Suppressor macrophage treated with lipopolysaccharide for 1 hour (primary cell): ENCODE results near the gene STEAP1B.
A peak's percentile ranks its signal among the peaks of the same experiment; 100 is the strongest.
"Not testable (repeated sequence)": the region's sequence is repeated elsewhere in the genome, so short reads cannot be mapped to it uniquely, and the experiment has no call there.

ENCODE experiments used
- DNase-seq, 3 donors: peaks; one replicate each; pipeline ENCODE4 v3.0.0-alpha.2; 2020 to 2022

The STEAP1B gene

GRCh38 chr7:22452142-22452959 is 47.6 kb downstream of the STEAP1B start:
- peak; percentile 29 to 57 (median 31) for DNase-seq

- DNase-seq, result peak in 1 of 3 donors; percentile 7
Observed at GRCh38 chr7:22450013-22450412, 50.0 kb downstream of the STEAP1B start.

GRCh38 chr7:22447762-22448161 is 52.2 kb downstream of the STEAP1B start:
- no peak for DNase-seq

GRCh38 chr7:22447008-22447407 is 53.0 kb downstream of the STEAP1B start:
- no peak for DNase-seq

GRCh38 chr7:22445853-22446252 is 54.1 kb downstream of the STEAP1B start:
- DNase-seq, result no peak

GRCh38 chr7:22445140-22445743 is 54.7 kb downstream of the STEAP1B start:
- peak in 1 of 3 donors; percentile 20 for DNase-seq

- DNase-seq, result peak; percentile 16 to 22 (median 21)
Observed at GRCh38 chr7:22444181-22444971, 55.6 kb downstream of the STEAP1B start.

GRCh38 chr7:22443370-22444180 is 56.4 kb downstream of the STEAP1B start:
- peak; percentile 25 to 58 (median 40) for DNase-seq

GRCh38 chr7:22442882-22443369 is 57.1 kb downstream of the STEAP1B start:
- no peak for DNase-seq

GRCh38 chr7:22442187-22442881 is 57.7 kb downstream of the STEAP1B start:
- DNase-seq, result no peak

- DNase-seq, result no peak
Observed at GRCh38 chr7:22441157-22441556, 58.8 kb downstream of the STEAP1B start.

GRCh38 chr7:22438994-22439393 is 61.0 kb downstream of the STEAP1B start:
- no peak for DNase-seq

GRCh38 chr7:22436552-22436951 is 63.4 kb downstream of the STEAP1B start:
- DNase-seq, result not testable (repeated sequence)

- no peak for DNase-seq
Observed at GRCh38 chr7:22435720-22436119, 64.3 kb downstream of the STEAP1B start.

- no peak for DNase-seq
Observed at GRCh38 chr7:22435105-22435504, 64.9 kb downstream of the STEAP1B start.

- DNase-seq, result no peak
Observed at GRCh38 chr7:22433710-22434460, 66.1 kb downstream of the STEAP1B start.

GRCh38 chr7:22433165-22433700 is 66.8 kb downstream of the STEAP1B start:
- DNase-seq, result not testable (repeated sequence)

GRCh38 chr7:22432203-22432718 is 67.7 kb downstream of the STEAP1B start:
- no peak for DNase-seq

GRCh38 chr7:22430457-22430856 is 69.5 kb downstream of the STEAP1B start:
- DNase-seq, result no peak

- DNase-seq, result no peak
Observed at GRCh38 chr7:22429386-22429785, 70.6 kb downstream of the STEAP1B start.
